ENCODE data around the gene EXOSC2.

The EXOSC2 gene

GRCh38 chr9:130693426-130694191, at the start of gene EXOSC2:
EXOSC2 (plus strand) TSS chr9:130693780; CDS start chr9:130693792, 12 bp downstream.
- DNase-seq (peak; percentile 96), ATAC-seq (peak; percentile 98)

- no peak for ATAC-seq
- no peak for DNase-seq
Measured at GRCh38 chr9:130651221-130651620, 42.4 kb upstream of the EXOSC2 start.

GRCh38 chr9:130651752-130652151, 41.8 kb upstream of the EXOSC2 start:
- ATAC-seq (no peak), DNase-seq (no peak)

GRCh38 chr9:130654879-130655278, 38.7 kb upstream of the EXOSC2 start:
- DNase-seq: no peak
- ATAC-seq: no peak

GRCh38 chr9:130658893-130659698, 34.5 kb upstream of the EXOSC2 start:
- ATAC-seq (no peak), DNase-seq (no peak)

- ATAC-seq (no peak), DNase-seq (no peak)
Measured at GRCh38 chr9:130659699-130660248, 33.8 kb upstream of the EXOSC2 start.

- no peak for ATAC-seq
Measured at GRCh38 chr9:130660326-130660682, 33.3 kb upstream of the EXOSC2 start.

GRCh38 chr9:130660683-130661450, 32.7 kb upstream of the EXOSC2 start:
- DNase-seq: no peak
- no peak for ATAC-seq

More at GRCh38 chr9:130660326-130660682, 33.3 kb upstream of the EXOSC2 start:
- DNase-seq: no peak

GRCh38 chr9:130661451-130662098, 32.0 kb upstream of the EXOSC2 start:
- ATAC-seq: no peak
- DNase-seq: no peak

- no peak for ATAC-seq
- peak; percentile 16 for DNase-seq
Measured at GRCh38 chr9:130662099-130662969, 31.2 kb upstream of the EXOSC2 start.

- ATAC-seq: no peak
- DNase-seq: peak; percentile 18
Measured at GRCh38 chr9:130662970-130663257, 30.7 kb upstream of the EXOSC2 start.

- ATAC-seq (peak; percentile 54), DNase-seq (peak; percentile 29)
Measured at GRCh38 chr9:130663258-130663976, 30.2 kb upstream of the EXOSC2 start.

- no peak for ATAC-seq
- no peak for DNase-seq
Measured at GRCh38 chr9:130663977-130664250, 29.7 kb upstream of the EXOSC2 start.

- DNase-seq (no peak), ATAC-seq (no peak)
Measured at GRCh38 chr9:130664251-130665028, 29.1 kb upstream of the EXOSC2 start, which contains the start of gene PRDM12. PRDM12 (plus strand) TSS chr9:130664594; CDS start chr9:130664654, 60 bp downstream.

- ATAC-seq (no peak), DNase-seq (no peak)
Measured at GRCh38 chr9:130665029-130665430, 28.6 kb upstream of the EXOSC2 start.

- peak; percentile 15 for DNase-seq
- ATAC-seq: no peak
Measured at GRCh38 chr9:130665431-130666392, 27.9 kb upstream of the EXOSC2 start.

GRCh38 chr9:130666393-130667119, 27.0 kb upstream of the EXOSC2 start:
- DNase-seq: no peak
- no peak for ATAC-seq

GRCh38 chr9:130667120-130667435, 26.5 kb upstream of the EXOSC2 start:
- no peak for DNase-seq
- ATAC-seq: no peak

All from stimulated activated naive CD8-positive, alpha-beta T cell treated with anti-CD3 and anti-CD28 coated beads, Interleukin-15, Interleukin-2, amounts not matched to agents 100 U/mL and 50 U/mL, for 24 hours (primary cell).